Tibial nerve (tissue), 3 donors: ENCODE results near the gene SUFU.

Experiments used
- POLR2A ChIP-seq, 2 donors: fragments of 450-650 bp; IDR thresholded peaks; one replicate each; pipeline ENCODE4 v1.6.1; 2017; ENCODE audit warnings: antibody characterized with exemption in 2 of 2, mild to moderate bottlenecking in 2 of 2, moderate library complexity in 2 of 2
- TF ChIP-seq, protein P1 (sequence below), 5 experiments: fragments of 200-600 bp in 3 of 5; fragments of 450-650 bp in 2 of 5; sonication (generic) in 3 of 5; IDR thresholded peaks; one replicate each; pipeline ENCODE4 v1.5.1; 2016 to 2019; ENCODE audit warnings: antibody characterized with exemption in 5 of 5, mild to moderate bottlenecking in 3 of 5, moderate library complexity in 2 of 5

DNA sequence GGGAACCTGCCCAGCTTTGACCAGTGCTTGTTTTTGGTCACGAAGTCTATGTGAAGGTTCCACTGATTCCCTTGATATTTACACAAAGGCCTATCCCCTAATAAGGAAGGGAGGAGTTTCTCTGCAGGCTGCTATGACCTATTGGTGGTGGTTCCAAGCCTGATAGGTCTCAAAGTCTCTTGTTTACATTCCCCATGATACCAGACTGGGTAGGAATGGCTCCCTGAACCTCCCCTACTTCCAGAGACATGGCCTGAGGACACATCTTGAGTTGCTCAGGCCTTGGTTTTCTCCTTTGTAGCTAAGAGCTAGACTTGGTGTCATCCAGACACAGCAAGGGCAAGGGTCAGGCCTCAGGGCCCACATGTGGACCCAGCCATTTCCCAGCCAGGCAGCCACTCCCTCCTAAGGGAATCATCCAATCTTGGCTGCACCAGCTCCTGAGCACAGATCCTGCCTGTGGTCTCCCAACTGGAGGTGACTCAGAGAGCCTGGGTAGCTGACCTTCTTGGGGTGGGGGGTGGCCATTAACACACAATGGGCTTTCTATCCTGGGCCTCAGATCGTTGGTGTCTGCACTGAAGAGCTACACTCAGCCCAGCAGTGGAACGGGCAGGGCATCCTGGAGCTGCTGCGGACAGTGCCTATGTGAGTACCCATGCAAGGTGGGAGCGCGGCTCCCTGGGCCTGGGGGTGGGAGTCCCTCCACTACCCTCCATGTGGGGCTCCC, 89.5 kb downstream of the SUFU start:
- TF ChIP-seq, protein P1, sequence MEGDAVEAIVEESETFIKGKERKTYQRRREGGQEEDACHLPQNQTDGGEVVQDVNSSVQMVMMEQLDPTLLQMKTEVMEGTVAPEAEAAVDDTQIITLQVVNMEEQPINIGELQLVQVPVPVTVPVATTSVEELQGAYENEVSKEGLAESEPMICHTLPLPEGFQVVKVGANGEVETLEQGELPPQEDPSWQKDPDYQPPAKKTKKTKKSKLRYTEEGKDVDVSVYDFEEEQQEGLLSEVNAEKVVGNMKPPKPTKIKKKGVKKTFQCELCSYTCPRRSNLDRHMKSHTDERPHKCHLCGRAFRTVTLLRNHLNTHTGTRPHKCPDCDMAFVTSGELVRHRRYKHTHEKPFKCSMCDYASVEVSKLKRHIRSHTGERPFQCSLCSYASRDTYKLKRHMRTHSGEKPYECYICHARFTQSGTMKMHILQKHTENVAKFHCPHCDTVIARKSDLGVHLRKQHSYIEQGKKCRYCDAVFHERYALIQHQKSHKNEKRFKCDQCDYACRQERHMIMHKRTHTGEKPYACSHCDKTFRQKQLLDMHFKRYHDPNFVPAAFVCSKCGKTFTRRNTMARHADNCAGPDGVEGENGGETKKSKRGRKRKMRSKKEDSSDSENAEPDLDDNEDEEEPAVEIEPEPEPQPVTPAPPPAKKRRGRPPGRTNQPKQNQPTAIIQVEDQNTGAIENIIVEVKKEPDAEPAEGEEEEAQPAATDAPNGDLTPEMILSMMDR (IDR thresholded peaks at IDR 0.05), result no peak
- no peak for TF ChIP-seq POLR2A (IDR thresholded peaks at IDR 0.05)
